K562 (cell line): ENCODE results near the gene ORAI2. TPM values are rescaled to one million over a fixed set of nuclear protein-coding genes. Genes with fewer than 3 reads are reported as not detected.

Experiments used
- BCL6 ChIP-seq: fragments of 250-450 bp; sonication (Bioruptor Pico); IDR thresholded peaks from 2 replicates; pipeline ENCODE4 v1.4.0; 2020
- BRD9 ChIP-seq: fragments of 450-650 bp; IDR thresholded peaks from 2 replicates; pipeline ENCODE4 v1.6.1; 2018; ENCODE audit warnings: low read depth; ENCODE audit not compliant: partially characterized antibody
- EHMT2 ChIP-seq: fragments of 450-650 bp; IDR thresholded peaks from 2 replicates; pipeline ENCODE4 v1.6.1; 2018; ENCODE audit warnings: antibody characterized with exemption
- FOXM1 ChIP-seq, 2 experiments: fragments of 450-650 bp in 1 of 2; sonication (generic) in 1 of 2; formaldehyde crosslinking in 1 of 2; IDR thresholded peaks; 2 replicates each; pipeline versions ENCODE4 v1.6.1 to v1.9.0; 2017 to 2022; ENCODE audit warnings: low read depth in 2 of 2, mild to moderate bottlenecking in 2 of 2, missing genetic modification reagents in 1 of 2, moderate library complexity in 1 of 2
- HDAC3 ChIP-seq: fragments of 450-650 bp; IDR thresholded peaks from 2 replicates; pipeline ENCODE4 v1.6.1; 2018; ENCODE audit warnings: borderline replicate concordance, mild to moderate bottlenecking, moderate library complexity; ENCODE audit not compliant: partially characterized antibody
- HLTF ChIP-seq: fragments of 450-650 bp; IDR thresholded peaks from 2 replicates; pipeline ENCODE4 v1.6.1; 2016
- IFI16 ChIP-seq: fragments of 250-450 bp; sonication (Bioruptor Pico); IDR thresholded peaks from 2 replicates; pipeline ENCODE4 v2.1.2; 2022; ENCODE audit warnings: mild to moderate bottlenecking, inconsistent platforms
- KLF13 ChIP-seq: fragments of 450-650 bp; IDR thresholded peaks from 2 replicates; pipeline ENCODE4 v1.6.1; 2016; ENCODE audit warnings: missing genetic modification characterization, low read depth, mild to moderate bottlenecking, missing compliant biosample characterization, moderate library complexity, borderline replicate concordance
- MAFK ChIP-seq: IDR thresholded peaks from 2 replicates; pipeline ENCODE4 v1.6.1; 2011; ENCODE audit warnings: low read length, improper control_type of control experiment
- NELFE ChIP-seq: IDR thresholded peaks from 2 replicates; pipeline ENCODE4 v1.6.1; 2011; ENCODE audit warnings: mild to moderate bottlenecking; ENCODE audit not compliant: insufficient read depth, insufficient read length
- NFATC3 ChIP-seq: fragments of 450-650 bp; IDR thresholded peaks from 2 replicates; pipeline ENCODE4 v1.6.1; 2017; ENCODE audit warnings: mild to moderate bottlenecking
- NR3C1 ChIP-seq: sonication (generic); formaldehyde crosslinking; IDR thresholded peaks from 2 replicates; pipeline ENCODE4 v1.8.1; 2022; ENCODE audit warnings: missing genetic modification reagents
- SUPT5H ChIP-seq: fragments of 450-650 bp; IDR thresholded peaks from 2 replicates; pipeline ENCODE4 v1.6.1; 2016
- U2AF1 ChIP-seq: fragments of 200-400 bp; formaldehyde crosslinking; optimal IDR thresholded peaks from 2 replicates; pipeline ENCODE3; 2017; ENCODE audit warnings: mild to moderate bottlenecking, low read depth, low read length, moderate library complexity
- ZBED1 ChIP-seq: IDR thresholded peaks from 2 replicates; pipeline ENCODE4 v1.6.1; 2014
- ZC3H11A ChIP-seq: IDR thresholded peaks from 2 replicates; pipeline ENCODE4 v1.6.1; 2012; ENCODE audit warnings: low read depth, low read length, improper control_type of control experiment
- ZFP1 ChIP-seq: fragments of 450-650 bp; formaldehyde crosslinking; IDR thresholded peaks from 2 replicates; pipeline ENCODE4 v1.4.0; 2020; ENCODE audit warnings: mild to moderate bottlenecking, mixed read lengths
- ZNF583 ChIP-seq: fragments of 250-450 bp; sonication (Bioruptor Pico); IDR thresholded peaks from 2 replicates; pipeline ENCODE4 v1.4.0; 2020
- ZNF699 ChIP-seq: fragments of 250-450 bp; sonication (Bioruptor Pico); IDR thresholded peaks from 2 replicates; pipeline ENCODE4 v1.8.0; 2021; ENCODE audit warnings: mild to moderate bottlenecking, moderate library complexity; ENCODE audit not compliant: insufficient replicate concordance
- polyA plus RNA-seq, 8 experiments: library from polyadenylated mRNA; depleted of rRNA in 4 of 8; stranded (reverse) in 5 of 8; unstranded in 3 of 8; fragments of >200 nt; fragmentation: Nextera tagmentation in 2 of 8; fragmentation: Illumina TruSeq in 1 of 8; extraction: Ambion mirVana in 2 of 8; extraction: Trizol in 1 of 8; gene quantifications; 2 replicates each; pipeline versions ENCODE4 v1.2.1 to v1.2.3, GENCODE V29; 2011 to 2014; ENCODE audit warnings: inconsistent platforms in 1 of 8, missing spikeins in 1 of 8
- total RNA-seq, 7 experiments: library from RNA; depleted of rRNA in 6 of 7; stranded (reverse); fragments of >200 nt in 6 of 7; fragmentation: Illumina TruSeq in 2 of 7; extraction: Trizol in 2 of 7; gene quantifications; 2 replicates each; pipeline versions ENCODE4 v1.2.1 to v1.2.3, GENCODE V29; 2011 to 2021; ENCODE audit warnings: low replicate concordance in 1 of 7
- TF ChIP-seq, protein P1 (sequence below): sonication (generic); formaldehyde crosslinking; IDR thresholded peaks from 2 replicates; pipeline ENCODE4 v1.5.0; 2020; ENCODE audit warnings: missing genetic modification reagents
- TF ChIP-seq, protein P2 (sequence below): fragments of 250-450 bp; sonication (Bioruptor Pico); IDR thresholded peaks from 2 replicates; pipeline ENCODE4 v1.4.0; 2020; ENCODE audit warnings: mild to moderate bottlenecking, moderate library complexity
- TF ChIP-seq, protein P3 (sequence below): fragments of 250-450 bp; sonication (Bioruptor Pico); IDR thresholded peaks from 2 replicates; pipeline ENCODE4 v1.4.0; 2020

Gene ORAI2
- total and polyA plus RNA-seq, 9 of the 15 experiments (the other 6 are each of a cell fraction or from before 2014, with no cell fraction given): 1.1 to 27.7 (median 9.2) TPM

DNA sequence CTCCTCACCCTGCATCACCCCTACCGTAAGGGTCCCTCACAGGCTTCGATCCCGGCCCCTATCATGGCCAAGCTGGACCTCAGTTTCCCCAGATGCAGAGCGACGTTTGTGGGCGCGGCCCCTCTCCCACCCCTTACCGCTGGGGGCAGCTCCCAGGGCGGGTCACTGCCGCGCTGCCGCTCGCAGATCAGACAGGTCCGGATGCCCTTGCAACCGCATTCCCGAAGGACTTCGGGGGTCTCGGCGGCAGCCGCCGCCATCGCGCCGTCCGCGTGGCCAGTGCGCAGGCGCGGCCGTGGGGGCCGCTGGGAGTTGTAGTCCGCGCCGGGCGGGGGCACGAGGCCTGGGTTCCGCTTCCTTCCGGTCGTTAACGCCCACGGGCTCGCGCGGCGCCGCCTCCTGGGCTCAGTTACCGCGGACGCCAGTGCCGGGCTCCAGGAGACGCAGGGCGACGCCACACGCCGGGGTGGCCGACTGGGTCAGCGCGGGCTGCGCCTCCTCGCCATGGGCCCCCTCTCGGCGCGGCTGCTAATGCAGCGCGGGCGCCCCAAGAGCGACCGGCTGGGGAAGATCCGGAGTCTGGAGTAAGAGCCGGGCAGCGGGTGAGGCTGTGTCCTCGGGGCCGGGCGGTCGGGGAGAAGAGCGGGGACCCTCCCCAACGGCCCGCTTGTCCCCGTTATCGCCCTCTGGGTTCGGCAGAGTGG, 31.4 kb downstream of the ORAI2 start, which contains the start of the genes ALKBH4 and LRWD1 (continued):
- no peak for TF ChIP-seq FOXM1 (IDR thresholded peaks at IDR 0.05; ENCODE audit: low read depth)
- TF ChIP-seq FOXM1 (CRISPR knock-in tag; IDR thresholded peaks at IDR 0.05; ENCODE audit: low read depth): 0 out of 2 replicates have a peak, but pooled peaks have one; percentile 34
- TF ChIP-seq, protein P1, sequence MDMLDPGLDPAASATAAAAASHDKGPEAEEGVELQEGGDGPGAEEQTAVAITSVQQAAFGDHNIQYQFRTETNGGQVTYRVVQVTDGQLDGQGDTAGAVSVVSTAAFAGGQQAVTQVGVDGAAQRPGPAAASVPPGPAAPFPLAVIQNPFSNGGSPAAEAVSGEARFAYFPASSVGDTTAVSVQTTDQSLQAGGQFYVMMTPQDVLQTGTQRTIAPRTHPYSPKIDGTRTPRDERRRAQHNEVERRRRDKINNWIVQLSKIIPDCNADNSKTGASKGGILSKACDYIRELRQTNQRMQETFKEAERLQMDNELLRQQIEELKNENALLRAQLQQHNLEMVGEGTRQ (CRISPR knock-in tag): peak; percentile 53
- no peak for TF ChIP-seq HDAC3
- no peak for TF ChIP-seq ZNF699 (CRISPR knock-in tag)
- no peak for TF ChIP-seq NFATC3
- peak; percentile 49; the same call in 1 of the 2 replicates for TF ChIP-seq ZBED1
- peak; percentile 90; the same call in 1 of the 2 replicates for TF ChIP-seq KLF13 (tag)
- peak; percentile 82 for TF ChIP-seq SUPT5H
- TF ChIP-seq, protein P2, sequence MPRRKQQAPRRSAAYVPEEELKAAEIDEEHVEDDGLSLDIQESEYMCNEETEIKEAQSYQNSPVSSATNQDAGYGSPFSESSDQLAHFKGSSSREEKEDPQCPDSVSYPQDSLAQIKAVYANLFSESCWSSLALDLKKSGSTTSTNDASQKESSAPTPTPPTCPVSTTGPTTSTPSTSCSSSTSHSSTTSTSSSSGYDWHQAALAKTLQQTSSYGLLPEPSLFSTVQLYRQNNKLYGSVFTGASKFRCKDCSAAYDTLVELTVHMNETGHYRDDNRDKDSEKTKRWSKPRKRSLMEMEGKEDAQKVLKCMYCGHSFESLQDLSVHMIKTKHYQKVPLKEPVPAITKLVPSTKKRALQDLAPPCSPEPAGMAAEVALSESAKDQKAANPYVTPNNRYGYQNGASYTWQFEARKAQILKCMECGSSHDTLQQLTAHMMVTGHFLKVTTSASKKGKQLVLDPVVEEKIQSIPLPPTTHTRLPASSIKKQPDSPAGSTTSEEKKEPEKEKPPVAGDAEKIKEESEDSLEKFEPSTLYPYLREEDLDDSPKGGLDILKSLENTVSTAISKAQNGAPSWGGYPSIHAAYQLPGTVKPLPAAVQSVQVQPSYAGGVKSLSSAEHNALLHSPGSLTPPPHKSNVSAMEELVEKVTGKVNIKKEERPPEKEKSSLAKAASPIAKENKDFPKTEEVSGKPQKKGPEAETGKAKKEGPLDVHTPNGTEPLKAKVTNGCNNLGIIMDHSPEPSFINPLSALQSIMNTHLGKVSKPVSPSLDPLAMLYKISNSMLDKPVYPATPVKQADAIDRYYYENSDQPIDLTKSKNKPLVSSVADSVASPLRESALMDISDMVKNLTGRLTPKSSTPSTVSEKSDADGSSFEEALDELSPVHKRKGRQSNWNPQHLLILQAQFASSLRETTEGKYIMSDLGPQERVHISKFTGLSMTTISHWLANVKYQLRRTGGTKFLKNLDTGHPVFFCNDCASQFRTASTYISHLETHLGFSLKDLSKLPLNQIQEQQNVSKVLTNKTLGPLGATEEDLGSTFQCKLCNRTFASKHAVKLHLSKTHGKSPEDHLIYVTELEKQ (CRISPR knock-in tag): no peak
- no peak for TF ChIP-seq HLTF
- no peak for TF ChIP-seq BRD9
- TF ChIP-seq ZNF583 (CRISPR knock-in tag): no peak
- TF ChIP-seq NR3C1 (CRISPR knock-in tag): no peak; the same call in 1 of the 2 replicates
- no peak for TF ChIP-seq IFI16 (CRISPR knock-in tag)
- TF ChIP-seq ZFP1: no peak
- TF ChIP-seq NELFE: no peak
- peak; percentile 76 for TF ChIP-seq U2AF1
- TF ChIP-seq BCL6 (CRISPR knock-in tag): no peak
- TF ChIP-seq EHMT2: no peak
- TF ChIP-seq, protein P3, sequence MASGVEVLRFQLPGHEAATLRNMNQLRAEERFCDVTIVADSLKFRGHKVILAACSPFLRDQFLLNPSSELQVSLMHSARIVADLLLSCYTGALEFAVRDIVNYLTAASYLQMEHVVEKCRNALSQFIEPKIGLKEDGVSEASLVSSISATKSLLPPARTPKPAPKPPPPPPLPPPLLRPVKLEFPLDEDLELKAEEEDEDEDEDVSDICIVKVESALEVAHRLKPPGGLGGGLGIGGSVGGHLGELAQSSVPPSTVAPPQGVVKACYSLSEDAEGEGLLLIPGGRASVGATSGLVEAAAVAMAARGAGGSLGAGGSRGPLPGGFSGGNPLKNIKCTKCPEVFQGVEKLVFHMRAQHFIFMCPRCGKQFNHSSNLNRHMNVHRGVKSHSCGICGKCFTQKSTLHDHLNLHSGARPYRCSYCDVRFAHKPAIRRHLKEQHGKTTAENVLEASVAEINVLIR (CRISPR knock-in tag): no peak
- TF ChIP-seq ZC3H11A: no peak
- no peak for TF ChIP-seq MAFK
